ENCODE results near the gene ZBTB47. TPM values are rescaled to one million over a fixed set of nuclear protein-coding genes. Genes with fewer than 3 reads are reported as not detected.
A peak's percentile ranks its signal among the peaks of the same experiment; 100 is the strongest.

Gene ZBTB47
- total RNA-seq, 1 donor from 2014 or later: 118 TPM

- H3K27ac ChIP-seq (replicated peaks): no peak overlapping the region
- H3K9me3 ChIP-seq (replicated peaks): no peaks in the 10 kb centered on the region
- H3K4me1 ChIP-seq: peaks cover 37% of the 10 kb centered on the region
- H3K4me3 ChIP-seq: no peak overlapping the region
- intact Hi-C loops (cut with micrococcal nuclease): no loop called here
- H3K36me3 ChIP-seq: peaks cover 99% of the 10 kb centered on the region
- no peak for DNase-seq
- peak; percentile 11 for TF ChIP-seq CTCF (IDR thresholded peaks at IDR 0.05; ENCODE audit: borderline replicate concordance)
- H3K27me3 ChIP-seq (ENCODE audit: low read depth): no peaks in the 10 kb centered on the region
Measured at GRCh38 chr3:42635111-42635510, 18.4 kb upstream of the ZBTB47 start.

GRCh38 chr3:42637001-42637400 lies 16.5 kb upstream of the ZBTB47 start:
- no peak for DNase-seq
- Histone ChIP-seq H3K9me3 (replicated peaks) (no peaks in the 10 kb centered on the region), H3K36me3 (peaks cover 98% of the 10 kb centered on the region), H3K4me3 (no peak overlapping the region), H3K27me3 (ENCODE audit: low read depth) (no peaks in the 10 kb centered on the region), H3K27ac (replicated peaks) (no peak overlapping the region), H3K4me1 (peaks cover 36% of the 10 kb centered on the region)
- TF ChIP-seq CTCF (IDR thresholded peaks at IDR 0.05; ENCODE audit: borderline replicate concordance): no peak
- intact Hi-C loops (cut with micrococcal nuclease): no loop called here

- H3K4me3 ChIP-seq: no peak overlapping the region
- H3K36me3 ChIP-seq: peaks cover 98% of the 10 kb centered on the region
- no peak for TF ChIP-seq CTCF (IDR thresholded peaks at IDR 0.05; ENCODE audit: borderline replicate concordance)
- H3K4me1 ChIP-seq: peaks cover 22% of the 10 kb centered on the region
- DNase-seq: no peak
- H3K27me3 ChIP-seq (ENCODE audit: low read depth): no peaks in the 10 kb centered on the region
- peak overlapping the region; percentile 0 for H3K27ac ChIP-seq (replicated peaks)
- no peaks in the 10 kb centered on the region for H3K9me3 ChIP-seq (replicated peaks)
- intact Hi-C loops (cut with micrococcal nuclease): no loop called here
Measured at GRCh38 chr3:42638339-42638842, 15.1 kb upstream of the ZBTB47 start.

- H3K27ac ChIP-seq (replicated peaks): peak overlapping the region; percentile 0
- intact Hi-C loops (cut with micrococcal nuclease): no loop called here
Measured at GRCh38 chr3:42639192-42639591, 14.3 kb upstream of the ZBTB47 start.

GRCh38 chr3:42640129-42640528 lies 13.4 kb upstream of the ZBTB47 start:
- Histone ChIP-seq H3K4me1 (peaks cover 18% of the 10 kb centered on the region), H3K4me3 (no peak overlapping the region), H3K36me3 (peaks cover 98% of the 10 kb centered on the region), H3K9me3 (replicated peaks) (no peaks in the 10 kb centered on the region), H3K27me3 (ENCODE audit: low read depth) (no peaks in the 10 kb centered on the region), H3K27ac (replicated peaks) (peak overlapping the region; percentile 0)
- intact Hi-C loops (cut with micrococcal nuclease): loop anchor here (10.0 kb wide), 1 partner anchor 45 kb away; the partner anchor contains the start of gene SS18L2
- DNase-seq: no peak
- TF ChIP-seq CTCF (IDR thresholded peaks at IDR 0.05; ENCODE audit: borderline replicate concordance): no peak

More at GRCh38 chr3:42639192-42639591, 14.3 kb upstream of the ZBTB47 start:
- Histone ChIP-seq H3K9me3 (replicated peaks) (no peaks in the 10 kb centered on the region), H3K36me3 (peaks cover 98% of the 10 kb centered on the region), H3K27me3 (ENCODE audit: low read depth) (no peaks in the 10 kb centered on the region), H3K4me1 (peaks cover 18% of the 10 kb centered on the region), H3K4me3 (no peak overlapping the region)
- no peak for DNase-seq
- no peak for TF ChIP-seq CTCF (IDR thresholded peaks at IDR 0.05; ENCODE audit: borderline replicate concordance)
